Loucy (cell line): ENCODE measurements around the gene EIF3L.
A peak's percentile ranks its signal among the peaks of the same experiment; 100 is the strongest.

Experiments
- H2AFZ ChIP-seq: fragments of 200-600 bp; sonication (generic); 2 replicates; pipeline ENCODE4 v1.6.0; 2016; ENCODE audit warnings: antibody characterized with exemption, mild to moderate bottlenecking, low read length, moderate library complexity
- H3F3A ChIP-seq: fragments of 200-600 bp; 2 replicates; pipeline ENCODE4 v1.6.0; 2016; ENCODE audit warnings: antibody characterized with exemption, low read depth, mild to moderate bottlenecking
- H3K27me3 ChIP-seq: fragments of 200-600 bp; sonication (generic); 2 replicates; pipeline ENCODE4 v1.6.1; 2014; ENCODE audit warnings: low read length, mild to moderate bottlenecking; ENCODE audit not compliant: insufficient read depth, poor library complexity, severe bottlenecking
- H3K36me3 ChIP-seq: fragments of 200-600 bp; sonication (generic); 2 replicates; pipeline ENCODE4 v1.6.1; 2016; ENCODE audit warnings: low read length; ENCODE audit not compliant: insufficient read depth
- H3K4me1 ChIP-seq: fragments of 200-600 bp; sonication (generic); 2 replicates; pipeline ENCODE4 v1.5.1; 2014; ENCODE audit warnings: low read length, mild to moderate bottlenecking; ENCODE audit not compliant: insufficient read depth, poor library complexity, severe bottlenecking
- H3K4me2 ChIP-seq: fragments of 200-600 bp; sonication (generic); 2 replicates; pipeline ENCODE4 v1.6.0; 2014; ENCODE audit warnings: antibody characterized with exemption, low read length, low read depth, mild to moderate bottlenecking; ENCODE audit not compliant: poor library complexity, severe bottlenecking
- H3K4me3 ChIP-seq: fragments of 200-600 bp; sonication (generic); 2 replicates; pipeline ENCODE4 v1.5.1; 2014; ENCODE audit warnings: low read length, mild to moderate bottlenecking, mixed read lengths; ENCODE audit not compliant: poor library complexity, severe bottlenecking
- H3K79me2 ChIP-seq: fragments of 200-600 bp; sonication (generic); 2 replicates; pipeline ENCODE4 v1.6.1; 2014; ENCODE audit warnings: low read length; ENCODE audit not compliant: insufficient read depth
- H3K9ac ChIP-seq: fragments of 200-600 bp; sonication (generic); 2 replicates; pipeline ENCODE4 v1.6.0; 2014; ENCODE audit warnings: mild to moderate bottlenecking, low read depth, low read length, moderate library complexity; ENCODE audit not compliant: poor library complexity, severe bottlenecking
- H3K9me2 ChIP-seq: fragments of 200-600 bp; sonication (generic); replicated peaks from 2 replicates; pipeline ENCODE4 v1.6.1; 2016; ENCODE audit warnings: low read depth, low read length, mixed read lengths
- H3K9me3 ChIP-seq: fragments of 200-600 bp; sonication (generic); 2 replicates; pipeline ENCODE4 v1.6.1; 2014; ENCODE audit warnings: mild to moderate bottlenecking, antibody characterized with exemption, low read length, low read depth; ENCODE audit not compliant: insufficient read depth
- H4K20me1 ChIP-seq: fragments of 200-600 bp; sonication (generic); 2 replicates; pipeline ENCODE4 v1.6.0; 2014; ENCODE audit warnings: antibody characterized with exemption, low read length, mild to moderate bottlenecking; ENCODE audit not compliant: insufficient read depth, poor library complexity, severe bottlenecking
- EZH2phosphoT487 ChIP-seq: fragments of 200-600 bp; IDR thresholded peaks from 2 replicates; pipeline ENCODE4 v1.6.1; 2018; ENCODE audit warnings: antibody characterized with exemption, mild to moderate bottlenecking, moderate library complexity, borderline replicate concordance
- TF ChIP-seq, protein P1 (sequence below): fragments of 200-600 bp; sonication (generic); conservative IDR thresholded peaks from 2 replicates; pipeline ENCODE4 v1.5.1; 2014; ENCODE audit warnings: mild to moderate bottlenecking, antibody characterized with exemption, low read length

The EIF3L gene

DNA sequence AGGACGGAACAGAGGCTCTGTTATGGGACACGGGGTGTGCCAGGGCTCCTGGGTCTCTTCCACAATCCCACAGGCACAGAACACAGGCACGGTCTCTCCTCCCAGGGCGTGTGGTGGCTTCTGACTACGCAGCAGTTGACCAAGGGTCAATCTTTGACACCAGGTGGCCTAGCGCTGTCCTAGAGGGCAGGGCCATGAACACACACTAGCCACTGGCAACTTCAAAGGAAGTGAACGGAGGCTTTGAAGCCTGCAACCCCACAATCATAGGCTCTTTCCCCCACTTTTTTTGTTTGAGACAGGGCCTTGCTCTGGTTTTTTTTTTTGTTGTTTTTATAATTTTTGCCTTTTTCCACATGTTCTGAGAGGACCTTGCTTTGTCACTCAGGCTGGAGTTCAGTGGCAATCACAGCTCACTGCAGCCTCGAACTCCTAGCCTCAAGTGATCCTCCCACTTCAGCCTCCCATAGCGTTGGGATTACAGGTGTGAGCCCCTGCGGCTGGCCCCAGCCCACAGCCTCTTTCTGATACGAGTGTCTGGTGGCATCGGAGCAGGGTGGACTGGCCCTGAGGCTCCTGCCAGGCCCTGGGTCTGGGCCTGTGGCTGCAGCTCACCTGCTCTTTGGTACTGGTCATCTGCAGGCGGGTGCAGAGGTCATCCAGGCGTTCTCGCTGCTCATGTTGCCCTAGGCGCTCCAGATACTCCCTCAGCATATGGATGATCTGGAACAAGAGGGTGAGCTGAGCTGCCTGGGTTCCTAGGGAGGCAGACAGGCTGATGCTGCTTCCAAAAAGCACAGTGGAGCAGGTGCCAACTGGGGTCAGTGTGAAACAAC, 17.0 kb upstream of the EIF3L start:
- Histone ChIP-seq H3K4me1 (no peaks in the 10 kb centered on the region), H3K9ac (no peak overlapping the region), H3K4me2 (no peak overlapping the region), H3K27me3 (no peaks in the 10 kb centered on the region), H3K9me3 (no peaks in the 10 kb centered on the region), H2AFZ (no peak overlapping the region), H3K9me2 (no peaks in the 10 kb centered on the region), H4K20me1 (no peaks in the 10 kb centered on the region), H3K4me3 (no peak overlapping the region), H3K79me2 (no peaks in the 10 kb centered on the region), H3K36me3 (peaks cover 48% of the 10 kb centered on the region; the same call in 1 of the 2 replicates), H3F3A (no peaks in the 10 kb centered on the region)
- TF ChIP-seq EZH2phosphoT487, result no peak
- TF ChIP-seq, protein P1, sequence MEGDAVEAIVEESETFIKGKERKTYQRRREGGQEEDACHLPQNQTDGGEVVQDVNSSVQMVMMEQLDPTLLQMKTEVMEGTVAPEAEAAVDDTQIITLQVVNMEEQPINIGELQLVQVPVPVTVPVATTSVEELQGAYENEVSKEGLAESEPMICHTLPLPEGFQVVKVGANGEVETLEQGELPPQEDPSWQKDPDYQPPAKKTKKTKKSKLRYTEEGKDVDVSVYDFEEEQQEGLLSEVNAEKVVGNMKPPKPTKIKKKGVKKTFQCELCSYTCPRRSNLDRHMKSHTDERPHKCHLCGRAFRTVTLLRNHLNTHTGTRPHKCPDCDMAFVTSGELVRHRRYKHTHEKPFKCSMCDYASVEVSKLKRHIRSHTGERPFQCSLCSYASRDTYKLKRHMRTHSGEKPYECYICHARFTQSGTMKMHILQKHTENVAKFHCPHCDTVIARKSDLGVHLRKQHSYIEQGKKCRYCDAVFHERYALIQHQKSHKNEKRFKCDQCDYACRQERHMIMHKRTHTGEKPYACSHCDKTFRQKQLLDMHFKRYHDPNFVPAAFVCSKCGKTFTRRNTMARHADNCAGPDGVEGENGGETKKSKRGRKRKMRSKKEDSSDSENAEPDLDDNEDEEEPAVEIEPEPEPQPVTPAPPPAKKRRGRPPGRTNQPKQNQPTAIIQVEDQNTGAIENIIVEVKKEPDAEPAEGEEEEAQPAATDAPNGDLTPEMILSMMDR, result no peak

DNA sequence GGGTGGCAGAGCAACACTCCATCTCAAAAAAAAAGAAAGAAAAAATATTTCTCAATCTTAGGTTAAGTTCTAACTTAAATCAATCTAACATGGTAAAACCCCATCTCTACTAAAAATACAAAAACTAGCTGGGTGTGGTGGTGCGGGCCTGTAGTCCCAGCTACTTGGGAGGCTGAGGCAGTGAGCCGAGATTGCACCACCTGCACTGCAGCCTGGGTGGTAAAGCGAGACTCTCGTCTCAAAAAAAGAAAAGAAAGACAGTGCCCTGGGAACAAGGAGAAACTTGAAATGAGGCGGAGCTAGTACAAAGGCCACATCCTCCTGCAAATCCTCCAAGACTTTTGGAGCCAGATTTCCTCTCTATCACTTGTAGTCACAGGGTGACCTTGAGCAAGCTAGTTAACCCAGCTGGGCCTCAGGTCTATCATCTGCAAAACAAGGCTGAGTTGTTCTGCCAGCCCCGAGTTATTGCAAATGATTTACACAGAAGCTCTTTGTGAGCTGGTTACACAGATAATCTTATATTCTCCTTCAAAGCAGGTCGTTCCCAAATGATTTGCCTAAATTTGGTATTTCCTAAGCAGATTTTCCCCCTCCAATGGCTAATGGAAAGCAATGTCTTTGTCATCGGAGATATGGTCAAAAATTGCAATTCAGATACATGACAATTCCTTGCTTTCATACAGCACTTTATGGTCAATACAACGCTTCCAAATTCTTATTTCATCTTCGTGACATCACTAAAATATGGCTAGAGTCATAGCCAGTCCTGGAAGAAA, 7.0 kb upstream of the EIF3L start:
- H3K79me2 ChIP-seq, result peaks cover 27% of the 10 kb centered on the region
- peaks cover 11% of the 10 kb centered on the region; the same call in 1 of the 2 replicates for H3K36me3 ChIP-seq
- peaks cover 6% of the 10 kb centered on the region for H3F3A ChIP-seq
- peak overlapping the region; percentile 95 for H3K4me3 ChIP-seq
- peaks cover 11% of the 10 kb centered on the region for H3K4me1 ChIP-seq
- H2AFZ ChIP-seq, result no peak overlapping the region
- TF ChIP-seq, protein P1, result no peak
- TF ChIP-seq EZH2phosphoT487, result no peak
- peaks cover 12% of the 10 kb centered on the region for H4K20me1 ChIP-seq
- H3K9me2 ChIP-seq, result no peaks in the 10 kb centered on the region
- no peak overlapping the region for H3K9ac ChIP-seq
- H3K9me3 ChIP-seq, result no peaks in the 10 kb centered on the region
- H3K27me3 ChIP-seq, result no peaks in the 10 kb centered on the region
- peak overlapping the region; percentile 78 for H3K4me2 ChIP-seq

- Histone ChIP-seq H3K4me3 (peak overlapping the region; percentile 95), H2AFZ (peak overlapping the region; percentile 85)
Observed at GRCh38 chr22:37843741-37844089, 5.5 kb upstream of the EIF3L start.

More at GRCh38 chr22:37843741-37844089, 5.5 kb upstream of the EIF3L start:
- TF ChIP-seq, protein P1, result no peak
- TF ChIP-seq EZH2phosphoT487, result no peak
- Histone ChIP-seq H3K9ac (peak overlapping the region; percentile 78), H4K20me1 (peaks cover 15% of the 10 kb centered on the region), H3K9me3 (no peaks in the 10 kb centered on the region), H3K79me2 (peaks cover 40% of the 10 kb centered on the region), H3F3A (peaks cover 6% of the 10 kb centered on the region), H3K27me3 (no peaks in the 10 kb centered on the region), H3K4me1 (peaks cover 21% of the 10 kb centered on the region), H3K9me2 (no peaks in the 10 kb centered on the region), H3K4me2 (peak overlapping the region; percentile 78), H3K36me3 (peaks cover 5% of the 10 kb centered on the region; the same call in 1 of the 2 replicates)
